ENCODE data around the gene FOXJ1. TPM values are rescaled to one million over a fixed set of nuclear protein-coding genes. Genes with fewer than 3 reads are reported as not detected.

The FOXJ1 gene
- total and polyA plus RNA-seq, 4 donors: under 0.01 to 1.5 TPM; not detected in 2

DNA sequence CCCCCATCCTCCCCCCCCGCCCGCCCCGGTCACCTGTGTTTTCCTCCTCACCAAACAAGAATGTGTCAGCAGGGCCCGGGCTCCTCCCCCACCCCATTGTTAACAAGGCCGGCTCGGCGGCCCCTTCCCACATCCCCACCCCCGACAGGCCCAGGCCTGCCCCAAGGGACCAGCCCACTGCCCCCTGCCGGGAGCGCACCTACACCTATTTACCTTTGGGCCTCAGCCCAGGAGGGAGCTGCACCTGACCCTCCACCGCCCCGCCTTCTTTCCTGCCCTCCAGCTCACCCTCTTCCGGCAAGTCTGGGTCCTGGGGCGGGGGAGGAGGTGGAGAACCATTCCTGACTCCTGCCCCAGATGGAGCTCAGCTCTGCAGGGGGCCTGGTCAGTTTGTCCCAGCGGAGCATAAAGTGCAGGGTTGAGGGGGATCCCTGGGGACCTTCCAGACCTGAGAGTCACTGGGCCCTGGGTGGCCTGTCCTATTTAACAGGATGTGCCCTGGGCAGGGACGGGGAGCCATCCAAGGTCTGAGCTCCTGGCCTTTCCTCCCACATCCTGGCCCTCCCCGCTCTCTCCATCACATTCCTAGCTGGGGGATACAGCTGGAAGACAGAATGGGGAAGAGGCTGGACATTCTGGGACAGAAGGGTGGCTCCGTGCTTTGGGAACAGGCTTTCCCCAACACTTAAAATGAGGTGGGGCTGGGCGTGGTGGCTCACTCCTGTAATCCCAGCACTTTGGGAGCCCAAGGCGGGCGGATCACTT lies 8.3 kb downstream of the FOXJ1 start (continued):
- TF ChIP-seq, protein P1, sequence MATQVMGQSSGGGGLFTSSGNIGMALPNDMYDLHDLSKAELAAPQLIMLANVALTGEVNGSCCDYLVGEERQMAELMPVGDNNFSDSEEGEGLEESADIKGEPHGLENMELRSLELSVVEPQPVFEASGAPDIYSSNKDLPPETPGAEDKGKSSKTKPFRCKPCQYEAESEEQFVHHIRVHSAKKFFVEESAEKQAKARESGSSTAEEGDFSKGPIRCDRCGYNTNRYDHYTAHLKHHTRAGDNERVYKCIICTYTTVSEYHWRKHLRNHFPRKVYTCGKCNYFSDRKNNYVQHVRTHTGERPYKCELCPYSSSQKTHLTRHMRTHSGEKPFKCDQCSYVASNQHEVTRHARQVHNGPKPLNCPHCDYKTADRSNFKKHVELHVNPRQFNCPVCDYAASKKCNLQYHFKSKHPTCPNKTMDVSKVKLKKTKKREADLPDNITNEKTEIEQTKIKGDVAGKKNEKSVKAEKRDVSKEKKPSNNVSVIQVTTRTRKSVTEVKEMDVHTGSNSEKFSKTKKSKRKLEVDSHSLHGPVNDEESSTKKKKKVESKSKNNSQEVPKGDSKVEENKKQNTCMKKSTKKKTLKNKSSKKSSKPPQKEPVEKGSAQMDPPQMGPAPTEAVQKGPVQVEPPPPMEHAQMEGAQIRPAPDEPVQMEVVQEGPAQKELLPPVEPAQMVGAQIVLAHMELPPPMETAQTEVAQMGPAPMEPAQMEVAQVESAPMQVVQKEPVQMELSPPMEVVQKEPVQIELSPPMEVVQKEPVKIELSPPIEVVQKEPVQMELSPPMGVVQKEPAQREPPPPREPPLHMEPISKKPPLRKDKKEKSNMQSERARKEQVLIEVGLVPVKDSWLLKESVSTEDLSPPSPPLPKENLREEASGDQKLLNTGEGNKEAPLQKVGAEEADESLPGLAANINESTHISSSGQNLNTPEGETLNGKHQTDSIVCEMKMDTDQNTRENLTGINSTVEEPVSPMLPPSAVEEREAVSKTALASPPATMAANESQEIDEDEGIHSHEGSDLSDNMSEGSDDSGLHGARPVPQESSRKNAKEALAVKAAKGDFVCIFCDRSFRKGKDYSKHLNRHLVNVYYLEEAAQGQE (IDR thresholded peaks at IDR 0.05): no peak
- TF ChIP-seq HNF4A (conservative IDR thresholded peaks at IDR 0.05): no peak

DNA sequence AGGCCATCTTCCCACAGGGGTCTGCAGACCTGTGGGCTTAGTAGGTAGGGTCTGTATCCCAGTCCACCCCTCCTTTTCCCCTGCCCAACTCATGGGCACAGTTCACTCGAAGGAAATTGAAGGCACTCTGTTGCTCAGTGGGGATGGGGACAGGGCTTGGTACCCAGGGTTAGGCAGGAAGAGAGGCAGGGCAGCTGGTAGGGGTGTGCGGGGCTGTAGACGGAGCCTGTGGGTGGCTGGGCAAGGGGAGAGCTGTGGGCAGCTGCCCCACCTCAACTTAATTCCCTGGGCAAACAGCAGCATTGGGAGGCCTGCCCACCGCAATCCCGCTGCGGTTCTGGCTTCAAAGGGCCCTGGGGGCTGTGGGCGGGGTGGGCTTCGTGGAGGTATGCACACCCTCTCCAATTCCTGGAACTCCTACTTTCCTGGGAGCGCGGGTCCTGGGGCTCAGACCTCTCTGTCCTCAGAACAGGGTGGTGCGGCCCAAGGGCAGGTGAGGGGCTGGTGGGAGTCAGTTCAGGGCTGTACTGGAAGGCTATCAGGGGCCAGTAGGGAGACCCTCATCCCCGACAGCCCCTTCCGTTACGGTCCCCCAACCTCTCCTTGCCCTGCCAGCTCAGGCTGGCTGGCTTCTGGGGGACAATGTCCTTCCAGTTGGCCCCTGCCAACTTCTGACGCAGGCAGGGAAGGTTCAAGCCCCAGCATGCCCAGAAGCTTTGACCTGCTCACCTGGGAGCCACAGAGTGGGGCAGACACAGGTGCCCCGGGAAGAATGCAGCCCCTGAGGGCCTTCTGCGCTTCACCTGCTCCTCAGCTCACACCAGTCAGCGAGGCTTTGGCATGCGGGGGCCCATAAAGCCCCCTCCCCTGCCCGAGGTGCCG lies 9.1 kb downstream of the FOXJ1 start:
- Histone ChIP-seq H3K27ac (ENCODE audit: low read depth in 1 of 2, low read length in 2 of 2) (no peak overlapping the region), H3K27me3 (ENCODE audit: control insufficient read depth in 4 of 4, insufficient read depth in 4 of 4, low read length in 3 of 4) (no peaks in the 10 kb centered on the region), H3K4me1 (ENCODE audit: control insufficient read depth in 4 of 4, insufficient read depth in 4 of 4, low read length in 3 of 4) (no peaks in the 10 kb centered on the region), H3K4me3 (ENCODE audit: low read depth in 1 of 3, low read length in 3 of 3) (no peak overlapping the region), H3K9me3 (ENCODE audit: control insufficient read depth in 4 of 4, low read length in 3 of 4) (no peaks in the 10 kb centered on the region), H3K9ac (ENCODE audit: low read depth in 1 of 2, low read length in 2 of 2) (no peak overlapping the region), H3K36me3 (ENCODE audit: control insufficient read depth in 4 of 4, insufficient read depth in 3 of 4, low read depth in 1 of 4, low read length in 3 of 4) (no peaks in the 10 kb centered on the region)
- TF ChIP-seq HNF4G (IDR thresholded peaks at IDR 0.05): no peak
- TF ChIP-seq EGR1 (IDR thresholded peaks at IDR 0.05; ENCODE audit: low read depth in 2 of 2): no peak
- TF ChIP-seq NR2F2 (IDR thresholded peaks at IDR 0.05): no peak
- TF ChIP-seq JUND (IDR thresholded peaks at IDR 0.05): no peak
- TF ChIP-seq FOXA2 (IDR thresholded peaks at IDR 0.05): no peak
- TF ChIP-seq SP1 (IDR thresholded peaks at IDR 0.05): no peak
- no peak for TF ChIP-seq RAD21 (IDR thresholded peaks at IDR 0.05)
- no peak for TF ChIP-seq YY1 (IDR thresholded peaks at IDR 0.05)
- TF ChIP-seq TAF1 (conservative IDR thresholded peaks at IDR 0.05): no peak
- TF ChIP-seq FOXA1 (IDR thresholded peaks at IDR 0.05): no peak
- TF ChIP-seq, protein P1 (IDR thresholded peaks at IDR 0.05): no peak
- 74% methylated on average over 21 of the region's 21 CpGs for WGBS
- no peak for DNase-seq (ENCODE audit: low spot score)
